Endothelial cell of umbilical vein (primary cell): ENCODE results near the gene PYGO2. TPM values are rescaled to one million over a fixed set of nuclear protein-coding genes. Genes with fewer than 3 reads are reported as not detected.

Source experiments
- BruUV-seq: library from RNA; stranded (reverse); fragments of 400-500 nt; replicated peaks from 2 replicates; lab custom pipeline; 2021; lab: Mats Ljungman, UMichigan
- CTCF ChIA-PET: fragments of 300-600, 350-600 bp; sonication (Branson Sonifier 250); formaldehyde crosslinking; loops from one replicate; lab custom pipeline; 2021; ENCODE audit warnings: antibody characterized with exemption, inconsistent platforms; lab: Charles Lee
- POLR2A ChIA-PET: fragments of 300-600, 350-600 bp; sonication (Branson Sonifier 250); formaldehyde crosslinking; loops from one replicate; lab custom pipeline; 2021; ENCODE audit warnings: antibody characterized with exemption, inconsistent platforms; lab: Charles Lee
- DNase-seq: peaks from one replicate; pipeline ENCODE4 v3.0.0-alpha.2; 2011; ENCODE audit warnings: low read depth, low spot score
- FAIRE-seq: peaks from 2 replicates; lab custom pipeline; 2011; peaks lifted over from hg19 to GRCh38; lab: Jason Lieb, UNC
- H2AFZ ChIP-seq: 2 replicates; pipeline ENCODE4 v1.6.0; 2012; ENCODE audit warnings: low read depth, low read length, control low read depth, inconsistent platforms
- H3K27ac ChIP-seq: 2 replicates; pipeline ENCODE4 v1.5.1; 2011; ENCODE audit warnings: low read depth, mild to moderate bottlenecking, control low read depth, low read length, moderate library complexity; ENCODE audit not compliant: insufficient read depth
- H3K27me3 ChIP-seq, 2 experiments: 2 replicates each; pipeline versions ENCODE4 v1.6.0 to v1.6.1; 2011; ENCODE audit warnings: low read length in 2 of 2, mixed read lengths in 1 of 2; ENCODE audit not compliant: control insufficient read depth in 2 of 2, insufficient read depth in 2 of 2
- H3K36me3 ChIP-seq, 2 experiments: 2 replicates in 1 of 2; 3 replicates in 1 of 2; pipeline ENCODE4 v1.5.1; 2011; ENCODE audit warnings: low read length in 2 of 2, mild to moderate bottlenecking in 1 of 2, moderate library complexity in 1 of 2; ENCODE audit not compliant: control insufficient read depth in 2 of 2, insufficient read depth in 2 of 2; ENCODE audit errors: extremely low read depth in 1 of 2
- H3K4me1 ChIP-seq: 3 replicates; pipeline ENCODE4 v1.5.1; 2011; ENCODE audit warnings: mild to moderate bottlenecking, low read length; ENCODE audit not compliant: control insufficient read depth, insufficient read depth; ENCODE audit errors: extremely low read depth
- H3K4me2 ChIP-seq: 2 replicates; pipeline ENCODE4 v1.6.1; 2011; ENCODE audit warnings: low read length, control low read depth, mixed read lengths; ENCODE audit not compliant: insufficient read depth
- H3K4me3 ChIP-seq, 3 experiments: fragments of 200-600 bp in 1 of 3; sonication (generic), shearing (Covaris generic) in 1 of 3; replicated peaks in 1 of 3; 2 replicates each; pipeline ENCODE4 v1.5.1; 2011 to 2016; ENCODE audit warnings: control low read depth in 3 of 3, low read length in 3 of 3, mild to moderate bottlenecking in 2 of 3, inconsistent platforms in 1 of 3, low read depth in 1 of 3, moderate library complexity in 1 of 3; ENCODE audit not compliant: insufficient read depth in 1 of 3
- H3K79me2 ChIP-seq: 2 replicates; pipeline ENCODE4 v1.6.0; 2012; ENCODE audit warnings: low read length, inconsistent platforms; ENCODE audit not compliant: control insufficient read depth, insufficient read depth
- H3K9ac ChIP-seq: replicated peaks from 2 replicates; pipeline ENCODE3; 2011; ENCODE audit warnings: low read length, control low read depth; ENCODE audit not compliant: insufficient read depth; ENCODE audit errors: extremely low read depth
- H3K9me1 ChIP-seq: replicated peaks from 3 replicates; pipeline ENCODE4 v1.6.0; 2011; ENCODE audit warnings: mild to moderate bottlenecking, low read length; ENCODE audit not compliant: control insufficient read depth, insufficient read depth; ENCODE audit errors: extremely low read depth
- H3K9me3 ChIP-seq: replicated peaks from 2 replicates; pipeline ENCODE4 v1.5.1; 2012; ENCODE audit warnings: low read length, inconsistent platforms; ENCODE audit not compliant: control insufficient read depth, insufficient read depth
- H4K20me1 ChIP-seq: replicated peaks from 2 replicates; pipeline ENCODE3; 2011; ENCODE audit warnings: mild to moderate bottlenecking, low read length; ENCODE audit not compliant: control insufficient read depth, insufficient read depth; ENCODE audit errors: extremely low read depth
- EZH2 ChIP-seq: IDR thresholded peaks from 2 replicates; pipeline ENCODE4 v1.6.1; 2012; ENCODE audit warnings: borderline replicate concordance, low read depth, mild to moderate bottlenecking, moderate library complexity, low read length, inconsistent platforms; ENCODE audit not compliant: severe bottlenecking
- JUN ChIP-seq: IDR thresholded peaks from 2 replicates; pipeline ENCODE4 v1.6.1; 2011; ENCODE audit warnings: borderline replicate concordance, low read depth; ENCODE audit not compliant: insufficient read length, insufficient read depth
- POLR2AphosphoS5 ChIP-seq: IDR thresholded peaks from 2 replicates; pipeline ENCODE4 v1.6.1; 2012; ENCODE audit warnings: low read depth, mild to moderate bottlenecking, control low read depth, low read length, moderate library complexity; ENCODE audit not compliant: insufficient read depth
- dilution Hi-C: fragments of 300-500 bp; cut with MboI; formaldehyde crosslinking; loops from one replicate; pipeline ENCODE4 v1.15.0; 2019; ENCODE audit warnings: low sequenced_read_pairs; ENCODE audit not compliant: extremely low pct_ligation_motif_present
- intact Hi-C: fragments of 100-400 bp; cut with micrococcal nuclease; formaldehyde crosslinking; loops from one replicate; pipeline ENCODE4 v1.10.0; 2022
- polyA plus RNA-seq, 4 experiments: library from polyadenylated mRNA; depleted of rRNA in 3 of 4; stranded (reverse) in 3 of 4; unstranded in 1 of 4; fragments of >200 nt; gene quantifications; 2 replicates each; pipeline versions ENCODE4 v1.2.1 to v1.2.3, GENCODE V29; 2011 to 2012; ENCODE audit warnings: missing spikeins in 1 of 4
- total RNA-seq: library from RNA; stranded (reverse); gene quantifications from 2 replicates; pipeline ENCODE4 v1.2.3, GENCODE V29; 2021

The PYGO2 gene
- total and polyA plus RNA-seq, 2 donors (not counting 3 experiments of a cell fraction or from before 2014, with no cell fraction given) = 19.3 to 21.5 TPM

DNA sequence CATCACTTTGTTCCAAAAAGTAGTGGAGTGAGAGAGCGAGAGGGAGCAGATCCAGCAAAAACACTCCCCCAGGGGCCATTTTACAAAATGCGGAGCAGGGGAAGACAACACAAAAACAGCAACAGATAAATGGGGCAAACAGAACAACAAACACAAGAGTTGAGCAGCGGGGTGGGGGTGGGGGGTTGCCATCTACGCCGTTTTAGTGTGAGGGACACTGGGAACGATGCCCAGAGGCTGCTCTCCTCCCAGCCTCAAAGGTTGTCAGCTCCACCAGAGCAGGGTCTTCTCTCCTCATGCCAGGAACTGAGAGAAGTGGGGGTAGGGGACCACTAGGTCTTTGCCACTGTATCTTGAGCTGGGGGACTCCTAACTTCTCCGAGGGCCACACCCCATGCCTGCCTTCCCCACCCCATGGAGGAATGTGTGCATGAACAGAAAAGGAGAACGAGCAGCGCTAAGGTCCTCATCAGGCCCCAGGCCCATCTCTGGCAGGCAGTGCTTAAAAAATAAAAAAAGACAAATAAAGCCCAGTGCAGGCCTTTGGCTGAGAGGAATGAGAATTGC, 4.4 kb downstream of the PYGO2 start:
- peaks cover 0 to 8% of the 10 kb centered on the region in 2 experiments for H3K36me3 ChIP-seq
- no peak for DNase-seq
- dilution Hi-C loops = no loop called here
- H3K27me3 ChIP-seq = no peaks in the 10 kb centered on the region
- no peak overlapping the region for H3K9ac ChIP-seq
- H3K79me2 ChIP-seq = peaks cover 9% of the 10 kb centered on the region
- H3K4me3 ChIP-seq = no peak overlapping the region
- ChIA-PET POLR2A (no interaction called here), CTCF (interaction anchor here (1.4 to 2.6 kb wide), 3 partner anchors 60 to 128 kb away, joined by 4 to 37 read pairs (median 15); no protein-coding TSS in a partner anchor)
- no peak overlapping the region for H3K4me2 ChIP-seq
- no peak overlapping the region for H2AFZ ChIP-seq
- TF ChIP-seq EZH2 (no peak), POLR2AphosphoS5 (peak; percentile 11)
- H3K4me1 ChIP-seq = peaks cover 29% of the 10 kb centered on the region
- intact Hi-C loops = no loop called here
- H3K27ac ChIP-seq = no peak overlapping the region
- no peaks in the 10 kb centered on the region for H3K9me3 ChIP-seq
- H4K20me1 ChIP-seq = no peaks in the 10 kb centered on the region
- H3K9me1 ChIP-seq = no peaks in the 10 kb centered on the region
- FAIRE-seq = no peak
- BruUV-seq = no TSS peak

DNA sequence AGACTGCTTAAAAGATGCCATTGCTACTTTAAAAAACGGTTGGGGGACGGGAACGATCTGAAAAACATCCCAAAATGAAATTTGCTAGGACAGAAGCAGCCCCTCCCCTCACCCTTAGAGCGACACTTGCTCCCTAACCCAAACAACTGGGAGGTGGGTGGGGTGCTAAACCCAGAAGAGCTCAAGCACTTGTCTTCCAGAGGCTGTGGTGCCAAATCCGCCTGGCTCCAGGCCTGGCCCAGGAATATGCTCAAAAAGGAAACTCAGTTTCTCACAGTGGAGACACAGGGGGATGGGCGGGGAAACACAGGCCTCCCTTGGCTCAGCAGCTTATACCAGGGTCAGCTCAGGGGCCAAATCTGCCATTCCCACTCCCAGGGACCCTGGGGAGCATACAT, 5.0 kb downstream of the PYGO2 start:
- intact Hi-C loops (loop anchor here (1.0 kb wide), 2 partner anchors 46 to 397 kb away; partner anchors contain the start of gene ZBTB7B), dilution Hi-C loops (no loop called here)
- H3K4me1 ChIP-seq = peaks cover 27% of the 10 kb centered on the region
- peak overlapping the region; percentile 62 for H2AFZ ChIP-seq
- TSS peak; percentile 62 for BruUV-seq
- ChIA-PET POLR2A (interaction anchor here (0.9 to 1.4 kb wide), 3 partner anchors 16 to 43 kb away, joined by 3 to 5 read pairs (median 5); no protein-coding TSS in a partner anchor), CTCF (interaction anchor here (1.0 to 2.6 kb wide), 14 partner anchors 13 to 397 kb away, joined by 3 to 37 read pairs (median 7); partner anchors contain the start of genes ADAM15, LENEP and PMVK)
- peak overlapping the region; percentile 69 for H3K27ac ChIP-seq
- FAIRE-seq (no peak), DNase-seq (peak; percentile 15)
- H3K9me1 ChIP-seq = no peaks in the 10 kb centered on the region
- no peaks in the 10 kb centered on the region for H3K27me3 ChIP-seq
- TF ChIP-seq JUN (no peak), EZH2 (no peak)
- peaks cover 9% of the 10 kb centered on the region for H3K79me2 ChIP-seq
- H3K36me3 ChIP-seq = peaks cover 0 to 8% of the 10 kb centered on the region in 2 experiments
- H4K20me1 ChIP-seq = no peaks in the 10 kb centered on the region
- peak overlapping the region in 2 of 3 experiments; percentile 57 to 76 for H3K4me3 ChIP-seq
- peak overlapping the region; percentile 83 for H3K4me2 ChIP-seq
- no peaks in the 10 kb centered on the region for H3K9me3 ChIP-seq
- peak overlapping the region; percentile 92 for H3K9ac ChIP-seq
